ENCODE data around the gene MPEG1.

The MPEG1 gene

DNA sequence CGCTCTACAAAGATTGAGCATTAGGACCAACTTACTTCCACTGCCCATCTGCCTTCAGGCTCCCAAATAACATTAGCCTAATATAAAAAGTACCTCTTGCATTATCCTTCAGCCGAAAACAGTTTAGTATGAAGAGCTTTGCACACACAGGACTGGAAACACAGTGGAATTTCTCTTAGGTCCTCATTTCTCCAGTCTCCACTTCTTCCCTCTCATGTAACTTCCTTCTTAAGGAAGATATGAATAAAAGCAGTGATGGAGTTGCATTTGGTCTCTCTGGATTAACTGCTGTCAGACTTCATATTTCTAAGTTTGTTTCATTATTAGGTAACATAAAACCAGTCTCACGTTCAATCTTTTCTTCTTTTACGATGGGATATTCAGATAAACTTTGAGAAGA is 5.6 kb upstream of the MPEG1 start:
- no peak for DNase-seq (ENCODE audit: low read depth, low spot score)

DNA sequence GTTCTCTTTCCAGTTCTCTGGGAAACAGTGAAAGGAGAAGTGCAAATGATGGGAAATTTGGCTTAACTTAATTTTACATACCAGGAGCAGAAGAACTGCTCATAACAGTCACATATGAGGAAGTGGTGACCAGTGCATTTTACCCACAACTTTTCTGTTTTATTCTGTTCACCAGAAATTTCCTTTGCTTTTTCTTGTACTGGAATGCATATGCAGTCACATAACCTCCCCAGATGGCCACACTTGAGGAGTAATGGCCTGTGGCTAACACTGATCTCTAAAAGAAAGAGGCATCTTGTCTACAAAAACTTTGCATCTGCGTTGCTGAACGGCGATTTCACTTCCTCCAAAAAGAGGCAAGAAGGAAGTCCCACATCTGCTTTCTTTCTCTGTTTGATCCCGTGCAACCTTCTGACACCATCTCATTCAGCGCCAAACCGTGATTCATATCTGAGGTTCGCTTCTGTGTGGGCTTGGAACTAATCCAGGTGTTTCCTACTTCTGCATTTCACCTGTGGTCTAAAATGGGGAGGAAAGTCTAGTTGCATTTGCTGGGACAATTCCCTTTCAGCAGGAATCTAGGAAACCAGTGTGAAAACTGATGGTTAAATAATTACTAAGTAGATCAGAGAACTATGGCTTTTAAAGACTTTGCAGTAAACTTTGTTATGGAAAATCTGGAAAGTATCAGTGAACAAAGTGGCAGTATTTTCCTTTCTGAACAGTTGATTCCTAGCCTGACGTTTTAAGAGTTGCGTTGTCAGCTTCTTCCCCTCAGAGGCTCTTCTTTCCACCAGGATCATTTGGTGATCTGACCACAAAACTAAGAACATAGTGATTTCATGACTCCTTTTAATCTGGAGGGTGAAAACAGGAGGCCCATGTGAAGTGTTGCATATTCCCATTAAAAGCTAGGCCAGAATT is 4.2 kb upstream of the MPEG1 start:
- DNase-seq (ENCODE audit: low read depth, low spot score): no peak

DNA sequence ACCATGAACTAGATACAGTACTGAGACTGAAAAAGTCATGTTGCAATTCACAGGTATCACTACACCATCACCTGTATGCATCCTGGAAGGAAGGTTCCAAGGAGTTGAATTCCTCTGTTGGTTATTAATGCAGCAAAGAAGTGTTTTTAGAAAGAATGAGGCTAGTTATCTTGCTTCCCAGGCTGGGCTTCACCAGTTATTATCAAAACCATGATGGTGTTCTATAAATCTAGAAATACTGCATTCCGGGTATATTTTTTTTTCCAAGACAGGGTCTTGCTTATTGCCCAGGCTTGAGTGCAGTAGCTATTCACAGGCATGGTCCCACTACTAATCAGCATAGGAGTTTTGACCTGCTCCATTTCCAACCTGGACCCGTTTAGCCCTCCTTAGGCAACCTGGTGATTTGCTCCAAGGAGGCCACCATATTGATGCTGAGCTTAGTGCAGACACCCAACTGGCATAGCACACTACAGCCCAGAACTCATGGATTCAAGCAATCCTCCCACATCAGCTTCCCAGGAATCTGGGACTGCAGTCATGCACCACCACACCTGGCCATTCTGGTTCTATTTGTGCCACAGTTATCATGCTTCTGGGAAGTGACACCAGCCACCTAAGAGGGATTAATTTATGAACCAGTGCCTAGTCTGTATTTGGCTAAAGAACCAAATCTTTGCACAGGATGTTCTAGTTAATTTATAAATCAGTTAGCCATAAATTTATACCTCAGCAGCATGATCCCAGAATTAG is 1.6 kb upstream of the MPEG1 start:
- no peak for DNase-seq (ENCODE audit: low read depth, low spot score)

DNA sequence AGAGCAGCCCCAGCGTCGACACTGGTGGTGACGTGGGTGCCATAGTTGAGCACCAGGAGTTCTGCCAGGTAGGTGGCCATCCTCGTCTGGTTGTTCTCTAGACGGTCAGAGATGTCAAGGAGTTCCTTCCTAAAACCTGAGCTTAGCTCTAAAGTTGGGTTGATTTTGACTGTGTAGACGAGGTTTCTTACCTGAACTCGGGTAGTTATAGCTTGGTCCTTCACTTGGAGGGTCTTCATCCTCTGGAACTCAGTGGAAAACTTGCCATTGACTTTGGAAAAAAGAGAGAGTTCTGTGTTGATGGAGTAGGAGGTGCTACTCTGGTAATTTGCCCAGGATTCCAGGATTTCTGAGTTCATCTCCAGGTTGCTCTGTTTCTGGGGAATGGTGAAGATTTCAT is 505 bp downstream of the MPEG1 start:
- DNase-seq (ENCODE audit: low read depth, low spot score): no peak

DNA sequence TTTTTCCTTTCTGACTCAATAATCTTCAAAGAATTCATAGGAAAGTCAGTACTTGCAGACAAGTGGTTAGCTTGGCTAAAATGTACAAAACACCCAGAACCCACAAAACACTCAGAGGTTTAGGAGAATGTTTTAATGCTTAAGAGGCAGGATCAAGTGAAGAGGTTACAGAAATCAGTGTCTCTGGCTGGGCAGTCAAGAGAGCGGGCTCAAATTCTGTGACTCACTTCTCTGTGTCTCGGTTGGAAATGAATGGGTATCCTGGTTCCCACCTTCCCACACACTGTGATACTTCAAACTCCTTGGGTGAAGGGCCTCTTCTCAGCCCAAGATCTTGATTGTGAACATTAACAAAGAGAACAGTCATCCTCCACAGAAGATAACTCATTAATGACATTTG is 3.8 kb downstream of the MPEG1 start:
- peak; percentile 59 for DNase-seq (ENCODE audit: low read depth, low spot score)

DNA sequence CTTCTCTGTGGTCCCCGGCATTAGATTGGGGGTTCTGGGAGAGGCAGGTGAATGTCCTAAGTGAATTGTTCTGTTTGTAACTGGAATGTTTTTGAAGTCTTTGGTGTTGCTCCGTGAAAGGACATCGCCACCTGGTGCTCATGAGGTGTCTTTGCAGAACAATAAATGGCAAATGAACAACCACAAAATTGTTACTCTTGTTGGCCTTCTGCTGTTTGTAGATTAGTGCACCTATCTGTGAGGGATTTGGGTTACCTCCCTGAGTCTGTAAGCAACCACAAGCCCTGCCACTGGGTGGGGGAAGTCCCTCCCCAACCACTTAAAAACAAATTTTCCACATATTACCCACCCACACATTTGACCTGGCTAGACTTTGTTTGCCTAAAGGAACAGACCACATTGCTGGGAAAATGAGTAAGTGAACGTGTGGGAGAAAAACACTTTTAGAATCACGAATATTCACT is 4.7 kb downstream of the MPEG1 start:
- DNase-seq (ENCODE audit: low read depth, low spot score): peak; percentile 88

DNA sequence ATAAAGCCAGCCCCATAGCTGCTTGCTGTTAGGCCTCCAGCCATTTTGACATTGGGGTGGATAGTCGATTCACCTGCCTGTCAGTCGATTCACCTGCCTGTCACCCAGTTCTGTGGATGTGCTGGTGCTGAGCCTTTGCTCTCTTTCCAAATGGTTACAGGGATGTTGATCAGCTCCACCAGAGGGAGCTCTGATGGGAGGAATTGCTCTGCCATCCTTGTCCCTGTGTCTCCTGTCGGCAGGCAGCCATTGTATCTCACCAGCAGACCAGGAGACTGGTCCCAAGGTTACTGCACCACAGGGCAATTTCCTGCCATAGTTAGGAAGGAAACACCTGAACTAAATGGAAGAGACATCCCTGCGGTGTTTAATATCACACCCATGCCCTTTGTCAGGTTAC is 6.1 kb downstream of the MPEG1 start:
- peak; percentile 35 for DNase-seq (ENCODE audit: low read depth, low spot score)

DNA sequence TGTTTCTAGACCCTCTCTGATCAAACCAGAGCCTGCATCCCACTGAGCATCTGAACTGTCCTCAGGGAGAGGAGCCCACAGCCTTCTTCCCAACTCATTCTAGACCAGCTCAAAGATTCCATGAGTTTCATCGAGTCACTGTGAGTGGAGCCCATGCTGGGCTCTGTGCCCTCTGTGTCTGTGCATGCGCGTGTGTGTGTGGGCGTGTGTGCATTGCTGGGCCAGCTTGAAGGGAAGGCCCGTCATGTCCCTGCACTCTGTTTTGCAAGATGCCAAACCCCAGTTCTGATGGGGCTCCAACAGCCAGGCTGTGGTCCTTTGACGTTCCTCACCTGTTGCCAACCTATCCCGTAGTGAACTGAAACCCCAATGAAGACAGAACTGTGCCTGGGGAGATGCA is 7.1 kb downstream of the MPEG1 start:
- no peak for DNase-seq (ENCODE audit: low read depth, low spot score)

DNA sequence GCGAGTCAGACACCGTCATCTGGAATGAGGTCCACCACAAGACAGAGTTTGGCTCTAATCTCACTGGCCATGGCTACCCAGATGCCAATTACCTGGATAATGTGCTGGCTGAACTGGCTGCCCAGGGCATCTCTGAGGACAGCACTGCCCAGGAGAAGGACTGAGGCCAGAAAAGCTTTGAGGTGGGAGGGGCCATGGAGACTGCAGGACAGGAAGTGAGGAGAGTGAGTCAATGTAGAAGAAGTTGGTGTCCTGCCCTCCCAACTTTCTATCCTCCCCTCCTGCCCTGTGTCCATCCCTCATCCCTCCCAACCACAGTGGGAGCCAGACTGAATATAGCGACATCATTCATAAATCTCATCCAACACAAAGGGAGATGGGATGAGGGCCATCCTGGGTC is 8.0 kb downstream of the MPEG1 start:
- DNase-seq (ENCODE audit: low read depth, low spot score): no peak

DNA sequence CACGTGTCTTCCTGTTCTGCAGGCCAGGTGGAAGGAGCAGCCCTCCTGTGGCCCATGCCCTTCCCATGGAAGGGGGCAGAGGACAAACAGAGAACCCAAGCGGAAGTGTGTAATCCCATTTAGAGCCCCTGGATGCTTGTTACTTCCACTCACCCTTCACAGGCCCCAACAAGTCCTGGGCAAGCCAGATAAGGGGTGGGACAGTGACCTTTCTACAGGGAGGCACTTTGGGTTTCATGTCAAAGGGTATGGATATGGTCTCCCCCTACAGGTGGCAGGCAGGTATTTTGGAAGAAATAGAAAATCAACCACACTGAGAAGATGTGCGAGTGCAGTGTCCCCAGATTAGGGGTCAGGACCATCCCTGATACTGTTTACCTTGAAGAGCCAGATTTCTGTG is 11.4 kb downstream of the MPEG1 start:
- no peak for DNase-seq (ENCODE audit: low read depth, low spot score)

DNA sequence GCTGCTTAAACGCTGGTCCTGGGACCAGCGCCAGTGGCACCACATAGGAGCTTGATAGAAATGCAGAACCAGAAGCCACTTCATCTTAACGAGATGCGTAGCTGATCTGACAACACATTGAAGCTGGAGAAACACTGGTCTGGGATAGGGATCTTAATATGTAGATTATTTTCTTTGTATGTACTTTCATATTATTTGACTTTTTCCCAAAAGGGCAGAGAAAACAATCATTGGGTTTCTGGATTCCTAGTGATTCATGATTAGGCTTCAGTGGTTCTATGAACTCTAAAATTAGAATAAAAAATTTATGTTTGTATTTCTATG is 12.3 kb downstream of the MPEG1 start:
- no peak for DNase-seq (ENCODE audit: low read depth, low spot score)

DNA sequence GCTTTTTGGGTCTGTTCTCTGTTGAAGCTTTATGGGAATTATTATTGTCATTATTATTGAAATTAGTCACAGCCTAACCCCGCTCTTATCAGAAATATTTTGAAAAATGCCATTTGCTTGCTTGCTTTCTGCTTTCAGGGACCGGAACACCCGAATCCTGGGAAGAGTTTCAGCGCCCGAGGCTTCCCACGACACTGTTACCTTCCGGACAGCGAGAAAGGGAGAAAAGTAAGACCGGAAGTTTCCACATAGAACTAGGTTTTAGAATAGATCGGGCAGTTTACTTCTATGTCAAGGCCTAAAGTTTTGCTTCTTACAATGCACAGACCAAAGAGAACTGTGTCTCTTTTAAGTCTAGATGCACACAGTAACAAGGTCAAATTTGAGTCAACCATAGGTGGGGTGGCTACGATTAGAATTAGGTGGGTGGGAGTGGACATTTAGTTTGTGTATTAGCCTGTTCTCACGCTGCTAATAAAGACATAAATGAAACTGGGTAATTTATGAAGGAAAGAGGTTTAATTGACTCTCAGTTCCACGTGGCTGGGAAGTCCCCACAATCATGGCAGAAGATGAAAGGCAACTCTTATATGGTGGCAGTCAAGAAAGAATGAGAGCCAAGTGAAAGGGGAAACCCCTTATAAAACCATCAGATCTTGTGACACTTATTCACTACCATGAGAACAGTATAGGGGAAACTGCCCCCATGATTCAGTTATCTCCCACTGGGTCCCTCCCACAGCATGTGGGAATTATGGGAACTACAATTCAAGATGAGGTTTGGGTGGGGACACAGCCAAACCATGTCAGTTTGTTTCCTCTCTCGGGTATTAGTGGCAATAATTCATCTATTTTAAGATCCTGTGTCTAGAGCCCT is 12.9 kb downstream of the MPEG1 start:
- DNase-seq (ENCODE audit: low read depth, low spot score): no peak

DNA sequence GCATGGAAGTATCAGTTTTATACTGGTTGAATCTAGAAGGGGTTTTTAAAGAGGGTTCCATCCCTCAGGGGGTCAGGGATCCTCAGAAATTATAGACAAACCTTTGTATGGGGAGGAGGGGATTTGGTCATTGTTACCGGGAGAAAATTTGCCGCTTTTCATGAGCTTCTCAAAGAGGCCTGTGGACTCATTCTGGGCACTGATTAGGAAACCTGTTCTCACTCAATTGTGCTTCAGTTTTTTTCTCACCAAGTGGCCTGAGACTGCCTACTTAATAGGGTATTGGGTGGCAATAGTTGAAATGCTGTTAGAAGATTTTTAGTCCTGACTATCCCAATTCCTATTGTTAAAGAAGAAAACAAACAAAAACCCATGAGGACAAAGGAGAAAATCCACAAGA is 14.0 kb downstream of the MPEG1 start:
- DNase-seq (ENCODE audit: low read depth, low spot score): no peak

DNA sequence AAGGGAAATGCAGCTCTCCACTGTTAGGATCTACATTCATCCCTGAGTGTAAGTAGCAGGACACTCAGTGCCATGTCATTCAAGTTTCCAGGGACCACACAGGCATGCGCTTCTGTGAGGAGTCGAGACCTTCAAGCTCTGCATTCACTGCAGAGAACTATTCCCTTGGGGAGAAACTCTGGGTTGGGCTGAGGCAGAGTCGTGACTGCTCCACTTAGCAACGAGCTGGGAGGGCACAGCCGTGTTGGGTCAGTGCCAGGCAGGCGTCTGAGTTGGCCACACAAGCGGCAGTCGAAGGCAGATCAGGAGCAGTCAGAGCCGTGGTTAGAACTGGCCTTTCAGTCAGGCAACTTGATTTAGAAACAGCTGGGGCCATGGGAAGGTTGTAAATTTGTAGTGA is 14.7 kb downstream of the MPEG1 start:
- peak; percentile 87 for DNase-seq (ENCODE audit: low read depth, low spot score)

DNA sequence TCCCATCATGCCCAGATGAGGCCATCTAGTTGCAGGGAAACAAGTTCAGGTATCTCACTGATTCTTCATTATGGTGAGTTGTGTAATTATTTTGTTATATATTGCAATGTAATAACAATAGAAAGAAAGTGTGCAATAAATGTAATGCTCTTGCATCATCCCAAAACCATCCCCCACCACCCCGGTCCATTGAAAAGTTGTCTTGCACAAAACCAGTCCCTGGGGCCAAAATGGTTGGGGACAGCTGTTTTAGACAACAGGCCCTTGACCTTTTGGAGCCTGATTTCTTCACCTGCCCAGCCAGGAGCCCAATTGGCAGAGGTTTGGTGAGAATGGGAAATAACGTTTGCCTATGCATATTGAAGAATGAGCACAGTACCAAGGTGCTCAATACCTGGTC is 15.9 kb downstream of the MPEG1 start:
- no peak for DNase-seq (ENCODE audit: low read depth, low spot score)

DNA sequence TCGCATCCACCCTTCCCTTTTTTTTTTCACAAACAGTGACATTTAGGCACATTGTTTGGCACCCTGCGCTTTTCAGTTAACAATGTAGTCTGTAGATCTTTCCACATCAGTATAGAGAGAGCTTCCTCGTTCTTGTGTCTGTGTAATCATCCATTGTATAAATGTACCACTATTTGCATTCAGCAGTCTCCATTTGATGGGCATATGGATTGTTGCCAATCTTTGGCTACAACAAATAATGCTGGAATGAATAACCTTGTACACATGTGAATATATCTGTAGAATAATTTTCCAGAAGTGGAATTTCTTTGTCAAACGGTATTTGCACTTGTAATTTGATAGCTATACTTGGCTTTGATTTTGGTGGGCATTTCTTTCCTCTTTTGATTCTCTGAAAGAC is 17.1 kb downstream of the MPEG1 start:
- DNase-seq (ENCODE audit: low read depth, low spot score): peak; percentile 35

DNA sequence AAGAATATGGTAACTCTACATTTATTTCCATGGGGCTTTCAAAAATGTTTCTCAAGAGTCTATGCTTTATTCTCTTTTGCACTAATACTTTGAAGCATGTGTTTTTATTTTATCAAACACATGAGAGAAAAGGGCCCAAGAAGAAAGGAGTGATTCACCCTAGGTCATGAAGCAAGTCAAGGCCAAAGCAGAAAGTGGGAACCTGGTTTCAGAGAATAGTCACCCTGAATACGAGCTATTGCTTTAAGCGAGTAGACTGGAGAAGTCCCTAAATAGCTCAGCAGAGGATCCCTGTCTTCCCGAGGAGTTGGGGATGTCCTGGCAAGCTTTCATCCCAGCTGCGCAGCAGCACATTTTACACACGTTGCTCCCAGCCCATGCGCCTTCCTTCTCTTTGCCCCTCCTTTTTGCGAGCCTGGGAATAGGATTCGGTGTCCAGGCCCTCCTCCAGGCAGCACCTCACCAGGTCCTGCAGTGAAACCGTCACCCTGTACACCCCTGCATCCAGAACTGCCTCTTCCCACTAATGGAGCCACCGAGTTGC is 19.1 kb downstream of the MPEG1 start:
- DNase-seq (ENCODE audit: low read depth, low spot score): no peak

DNA sequence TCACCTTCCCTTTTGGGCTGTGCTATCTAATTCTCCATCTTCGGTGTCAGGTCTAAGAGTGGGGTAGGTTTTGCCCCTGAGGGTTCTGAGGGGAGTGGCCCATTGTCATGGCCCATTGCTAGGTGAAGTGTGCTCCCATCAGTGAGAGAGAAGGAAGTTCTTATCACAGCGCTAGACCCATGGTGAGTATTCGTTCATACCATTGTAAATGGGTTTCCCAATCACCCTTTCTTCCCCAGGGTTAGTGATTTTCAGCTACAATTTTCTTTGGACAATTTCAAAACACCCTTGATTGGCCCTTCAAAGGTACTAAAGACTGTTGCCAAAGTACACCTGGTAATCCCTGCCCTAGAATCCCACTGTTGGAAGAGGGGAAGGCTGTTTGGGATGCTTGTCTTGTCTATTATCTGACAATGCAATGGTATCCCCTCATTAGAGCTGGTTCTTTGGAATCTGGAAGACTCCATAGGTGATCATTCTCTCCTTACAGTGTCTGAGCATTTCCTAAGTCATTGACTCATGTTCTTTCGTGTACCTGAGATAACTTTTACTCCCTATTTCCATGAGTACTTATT is 20.2 kb downstream of the MPEG1 start:
- no peak for DNase-seq (ENCODE audit: low read depth, low spot score)

DNA sequence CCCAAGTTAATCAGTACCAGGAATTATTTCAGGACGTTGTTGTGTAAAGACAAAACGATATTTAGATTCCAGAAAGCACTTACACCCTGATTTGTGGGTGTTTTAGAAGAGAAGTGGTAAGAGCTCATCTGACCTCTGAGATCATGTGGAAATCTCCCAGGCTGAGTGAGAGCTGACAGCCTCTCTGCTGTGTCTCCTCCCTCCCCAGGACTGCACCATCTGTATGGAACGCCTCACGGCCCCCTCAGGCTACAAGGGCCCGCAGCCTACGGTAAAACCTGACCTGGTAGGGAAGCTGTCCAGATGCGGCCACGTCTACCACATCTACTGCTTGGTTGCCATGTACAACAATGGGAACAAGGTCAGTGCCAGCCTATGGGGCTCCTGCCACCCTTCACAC is 20.8 kb downstream of the MPEG1 start:
- DNase-seq (ENCODE audit: low read depth, low spot score): no peak

DNA sequence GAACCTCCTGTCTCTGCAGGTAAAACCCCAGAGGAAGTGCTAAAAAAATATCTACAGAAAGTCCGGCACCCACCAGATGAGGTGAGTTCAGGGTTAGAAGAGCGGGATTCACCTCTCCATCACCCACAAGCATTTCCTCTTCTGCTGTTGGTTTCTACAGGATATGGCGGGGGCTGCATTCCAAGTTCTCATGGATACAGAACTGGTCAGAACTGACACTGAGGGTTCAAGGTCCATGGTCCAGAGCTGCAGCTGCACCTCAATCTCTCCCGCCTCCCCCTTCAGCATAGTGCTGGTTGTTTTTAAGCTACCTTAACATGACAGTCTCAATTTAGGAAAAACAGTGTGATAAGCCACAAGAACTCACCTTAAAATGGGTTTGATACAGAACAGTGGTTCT is 21.6 kb downstream of the MPEG1 start:
- DNase-seq (ENCODE audit: low read depth, low spot score): no peak

DNA sequence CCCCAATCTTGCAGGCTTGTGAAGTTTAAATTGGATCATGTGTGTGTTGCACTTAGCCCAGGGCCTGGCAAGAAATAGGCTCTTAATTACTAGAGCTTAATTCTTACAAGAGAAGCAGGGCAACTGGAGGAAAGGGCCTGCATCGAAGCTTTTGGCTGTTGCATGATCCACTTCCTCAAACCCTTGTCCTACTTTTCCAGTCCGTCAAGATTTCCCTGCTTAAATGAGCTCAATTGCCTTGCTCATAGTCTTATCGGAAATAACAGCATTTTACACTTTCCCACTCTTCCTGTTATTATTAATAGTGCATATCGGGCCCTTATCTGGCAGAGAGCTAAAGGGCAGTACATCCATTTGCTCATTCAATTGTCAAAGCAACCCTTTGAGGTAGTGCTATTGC is 22.7 kb downstream of the MPEG1 start:
- no peak for DNase-seq (ENCODE audit: low read depth, low spot score)

Data from astrocyte of the hippocampus (primary cell).